DND-41 (cell line): ENCODE measurements around the gene BEND3.
A peak's percentile ranks its signal among the peaks of the same experiment; 100 is the strongest.
"Not testable (repeated sequence)": the region's sequence is repeated elsewhere in the genome, so short reads cannot be mapped to it uniquely, and the experiment has no call there.

Experiments
- ATAC-seq: fragments of 200-7000 bp; cut with Tn5 transposase; 3 replicates; pipeline ENCODE4 v1.9.1; 2021; ENCODE audit warnings: low read depth; ENCODE audit not compliant: insufficient read depth
- DNase-seq: peaks from one replicate; pipeline ENCODE4 v3.0.0-alpha.2; 2020
- H2AFZ ChIP-seq: 2 replicates; pipeline ENCODE4 v1.6.0; 2012; ENCODE audit warnings: low read depth, low read length
- H3K27ac ChIP-seq: 2 replicates; pipeline ENCODE4 v1.5.1; 2012; ENCODE audit warnings: low read length, inconsistent platforms
- H3K27me3 ChIP-seq: fragments of 200-600 bp; sonication (generic); 2 replicates; pipeline ENCODE4 v1.6.0; 2012; ENCODE audit warnings: low read length, mild to moderate bottlenecking, inconsistent platforms; ENCODE audit not compliant: insufficient read depth, poor library complexity
- H3K36me3 ChIP-seq: 2 replicates; pipeline ENCODE4 v1.5.1; 2012; ENCODE audit warnings: low read length, inconsistent platforms; ENCODE audit not compliant: insufficient read depth
- H3K4me1 ChIP-seq: 2 replicates; pipeline ENCODE4 v1.5.1; 2012; ENCODE audit warnings: mild to moderate bottlenecking, low read length; ENCODE audit not compliant: insufficient read depth
- H3K4me2 ChIP-seq: 2 replicates; pipeline ENCODE4 v1.6.0; 2012; ENCODE audit warnings: mild to moderate bottlenecking, moderate library complexity, low read length, inconsistent platforms; ENCODE audit not compliant: insufficient read depth
- H3K4me3 ChIP-seq, 2 experiments: fragments of 200-600 bp in 1 of 2; shearing (Covaris generic) in 1 of 2; 2 replicates each; pipeline ENCODE4 v1.5.1; 2012 to 2016; ENCODE audit warnings: inconsistent platforms in 2 of 2, low read length in 2 of 2, mild to moderate bottlenecking in 2 of 2, low read depth in 1 of 2, moderate library complexity in 1 of 2
- H3K79me2 ChIP-seq: 2 replicates; pipeline ENCODE4 v1.6.0; 2012; ENCODE audit warnings: low read length, inconsistent platforms; ENCODE audit not compliant: insufficient read depth
- H3K9ac ChIP-seq: 2 replicates; pipeline ENCODE4 v1.6.0; 2012; ENCODE audit warnings: low read depth, mild to moderate bottlenecking, inconsistent platforms, low read length, moderate library complexity
- H3K9me3 ChIP-seq: 2 replicates; pipeline ENCODE4 v1.5.1; 2012; ENCODE audit warnings: low read length, moderate library complexity, mild to moderate bottlenecking, inconsistent platforms; ENCODE audit not compliant: insufficient read depth, severe bottlenecking
- H4K20me1 ChIP-seq: 2 replicates; pipeline ENCODE4 v1.6.0; 2012; ENCODE audit warnings: low read length; ENCODE audit not compliant: insufficient read depth
- EZH2 ChIP-seq: IDR thresholded peaks from 3 replicates; pipeline ENCODE4 v1.6.1; 2012; ENCODE audit warnings: borderline replicate concordance, low read depth, mild to moderate bottlenecking, moderate library complexity, low read length, inconsistent platforms; ENCODE audit not compliant: severe bottlenecking
- TF ChIP-seq, protein P1 (sequence below): IDR thresholded peaks from 2 replicates; pipeline ENCODE4 v1.5.1; 2012; ENCODE audit warnings: borderline replicate concordance, low read length, moderate library complexity, mild to moderate bottlenecking; ENCODE audit not compliant: poor library complexity, severe bottlenecking; ENCODE audit errors: extremely low read depth

Gene BEND3

GRCh38 chr6:107101686-107102413 is 13.5 kb downstream of the BEND3 start:
- H3K9ac ChIP-seq = no peak overlapping the region
- no peak overlapping the region for H3K4me2 ChIP-seq
- ATAC-seq = no peak; the same call in 2 of the 3 replicates

DNA sequence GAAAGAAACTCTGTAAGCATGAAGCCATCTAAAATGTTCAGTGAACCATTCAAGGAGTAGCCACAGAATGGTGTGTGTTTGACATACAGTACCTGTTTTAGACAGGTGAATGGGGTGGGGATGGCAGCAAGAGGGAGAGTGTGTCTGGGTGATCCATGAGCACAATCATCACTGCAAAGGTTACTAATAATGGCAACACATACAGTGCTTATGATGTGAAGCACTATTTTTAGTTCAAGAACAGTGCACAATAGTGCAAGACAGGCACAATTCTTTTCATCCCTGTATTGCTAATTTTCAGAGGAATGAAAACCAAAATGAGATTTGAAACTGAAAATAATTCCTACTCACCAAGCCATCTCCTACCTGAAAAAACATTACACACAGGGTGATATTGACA is 14.1 kb downstream of the BEND3 start:
- DNase-seq = no peak
- no peaks in the 10 kb centered on the region for H3K27me3 ChIP-seq

More at GRCh38 chr6:107101686-107102413, 13.5 kb downstream of the BEND3 start:
- Histone ChIP-seq H3K79me2 (peaks cover 39% of the 10 kb centered on the region), H3K36me3 (peaks cover 11% of the 10 kb centered on the region; the same call in 1 of the 2 replicates), H4K20me1 (peaks cover 19% of the 10 kb centered on the region; the same call in 1 of the 2 replicates), H3K4me3 (no peak overlapping the region), H3K4me1 (no peaks in the 10 kb centered on the region), H2AFZ (no peak overlapping the region), H3K27ac (no peak overlapping the region), H3K27me3 (no peaks in the 10 kb centered on the region), H3K9me3 (no peaks in the 10 kb centered on the region)
- no peak for DNase-seq
- no peak for TF ChIP-seq EZH2
- TF ChIP-seq, protein P1, sequence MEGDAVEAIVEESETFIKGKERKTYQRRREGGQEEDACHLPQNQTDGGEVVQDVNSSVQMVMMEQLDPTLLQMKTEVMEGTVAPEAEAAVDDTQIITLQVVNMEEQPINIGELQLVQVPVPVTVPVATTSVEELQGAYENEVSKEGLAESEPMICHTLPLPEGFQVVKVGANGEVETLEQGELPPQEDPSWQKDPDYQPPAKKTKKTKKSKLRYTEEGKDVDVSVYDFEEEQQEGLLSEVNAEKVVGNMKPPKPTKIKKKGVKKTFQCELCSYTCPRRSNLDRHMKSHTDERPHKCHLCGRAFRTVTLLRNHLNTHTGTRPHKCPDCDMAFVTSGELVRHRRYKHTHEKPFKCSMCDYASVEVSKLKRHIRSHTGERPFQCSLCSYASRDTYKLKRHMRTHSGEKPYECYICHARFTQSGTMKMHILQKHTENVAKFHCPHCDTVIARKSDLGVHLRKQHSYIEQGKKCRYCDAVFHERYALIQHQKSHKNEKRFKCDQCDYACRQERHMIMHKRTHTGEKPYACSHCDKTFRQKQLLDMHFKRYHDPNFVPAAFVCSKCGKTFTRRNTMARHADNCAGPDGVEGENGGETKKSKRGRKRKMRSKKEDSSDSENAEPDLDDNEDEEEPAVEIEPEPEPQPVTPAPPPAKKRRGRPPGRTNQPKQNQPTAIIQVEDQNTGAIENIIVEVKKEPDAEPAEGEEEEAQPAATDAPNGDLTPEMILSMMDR = no peak

DNA sequence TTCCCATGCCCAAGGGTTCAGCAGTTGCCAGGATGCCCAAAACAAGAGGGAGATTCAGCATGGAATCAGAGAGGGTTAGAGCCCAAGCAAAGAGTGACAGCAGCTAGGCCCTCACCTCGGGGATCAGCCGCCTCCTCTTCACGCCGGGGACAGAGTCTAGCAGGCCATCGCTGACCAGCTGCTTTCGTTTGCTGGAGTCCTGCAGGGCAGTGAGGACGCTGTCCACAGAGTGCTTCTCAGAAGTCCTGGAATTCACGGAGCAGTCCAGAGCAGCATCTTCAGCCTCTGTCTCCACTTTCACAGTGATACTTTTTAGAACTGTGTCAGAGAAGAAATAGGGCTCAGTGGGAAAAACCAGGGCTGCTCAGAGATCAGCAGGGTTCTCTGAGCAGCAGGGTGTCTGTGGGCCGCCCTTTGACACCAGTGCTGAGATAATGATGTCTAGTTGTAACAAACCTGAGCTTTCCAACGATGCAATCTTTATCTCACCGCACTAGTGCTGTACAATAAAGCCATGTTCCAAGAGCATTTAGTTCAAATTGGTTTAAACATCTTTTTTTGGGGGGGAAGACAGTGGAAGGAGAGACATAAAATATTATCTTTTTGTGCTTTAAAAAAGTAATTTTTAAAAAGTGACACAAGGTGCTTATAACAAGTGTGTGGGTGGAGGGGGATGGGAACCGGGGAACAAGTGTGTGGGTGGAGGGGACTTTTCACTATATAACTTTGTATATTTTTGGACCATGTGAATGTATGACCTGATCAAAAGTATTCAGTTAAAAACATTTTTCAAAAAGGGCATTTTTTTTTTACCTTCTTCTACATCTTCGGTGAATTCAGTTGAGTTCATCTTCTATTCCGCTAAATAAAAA is 16.6 kb downstream of the BEND3 start:
- no peak overlapping the region for H3K4me2 ChIP-seq
- no peak overlapping the region for H3K9ac ChIP-seq
- DNase-seq (no peak), ATAC-seq (no peak)
- peaks cover 23% of the 10 kb centered on the region for H3K79me2 ChIP-seq
- H3K36me3 ChIP-seq = peaks cover 23% of the 10 kb centered on the region; the same call in 1 of the 2 replicates
- no peak overlapping the region for H3K4me3 ChIP-seq
- no peaks in the 10 kb centered on the region for H3K9me3 ChIP-seq
- H2AFZ ChIP-seq = no peak overlapping the region
- H3K27ac ChIP-seq = no peak overlapping the region
- H4K20me1 ChIP-seq = peaks cover 14% of the 10 kb centered on the region; the same call in 1 of the 2 replicates
- H3K27me3 ChIP-seq = no peaks in the 10 kb centered on the region
- TF ChIP-seq, protein P1 = no peak
- TF ChIP-seq EZH2 = no peak
- no peaks in the 10 kb centered on the region for H3K4me1 ChIP-seq

More for the DNA sequence above, 14.1 kb downstream of the BEND3 start:
- H3K36me3 ChIP-seq = peaks cover 15% of the 10 kb centered on the region; the same call in 1 of the 2 replicates
- H4K20me1 ChIP-seq = peaks cover 19% of the 10 kb centered on the region; the same call in 1 of the 2 replicates
- no peak overlapping the region for H2AFZ ChIP-seq
- no peak overlapping the region for H3K4me2 ChIP-seq
- TF ChIP-seq, protein P1 = no peak
- no peak for TF ChIP-seq EZH2
- H3K9ac ChIP-seq = no peak overlapping the region
- H3K79me2 ChIP-seq = peaks cover 35% of the 10 kb centered on the region
- no peaks in the 10 kb centered on the region for H3K9me3 ChIP-seq
- no peaks in the 10 kb centered on the region for H3K4me1 ChIP-seq
- no peak for ATAC-seq
- H3K4me3 ChIP-seq = no peak overlapping the region
- no peak overlapping the region for H3K27ac ChIP-seq

GRCh38 chr6:107084459-107084858 is 30.9 kb downstream of the BEND3 start:
- not testable (repeated sequence) for H3K4me1 ChIP-seq
- ATAC-seq = 0 out of 3 replicates have a peak, but pooled peaks have one; percentile 10

More at GRCh38 chr6:107084459-107084858, 30.9 kb downstream of the BEND3 start:
- not testable (repeated sequence) for DNase-seq, H3K27ac ChIP-seq, H3K9ac ChIP-seq, H3K79me2 ChIP-seq, H2AFZ ChIP-seq, H3K27me3 ChIP-seq, H3K4me2 ChIP-seq, H4K20me1 ChIP-seq, H3K4me3 ChIP-seq, H3K9me3 ChIP-seq
- peaks cover 35% of the 10 kb centered on the region for H3K36me3 ChIP-seq
